PC-9 (cell line): ENCODE results near the gene MYO5A.

Source experiments
- CTCF ChIP-seq: fragments of 200-600 bp; sonication (generic); conservative IDR thresholded peaks from 2 replicates; pipeline ENCODE4 v1.6.1; 2017; ENCODE audit warnings: mixed run types, antibody characterized with exemption, mild to moderate bottlenecking, moderate library complexity
- EZH2 ChIP-seq: fragments of 200-600 bp; sonication (generic); IDR thresholded peaks from 2 replicates; pipeline ENCODE4 v1.8.0; 2017; ENCODE audit warnings: antibody characterized with exemption, low read depth

- TF ChIP-seq EZH2: no peak
- TF ChIP-seq CTCF: no peak
Observed at GRCh38 chr15:52288986-52289385, 239.7 kb downstream of the MYO5A start.
